RWPE1 (cell line): ENCODE data around the gene MRPS23.

ENCODE experiments used
- CTCF ChIA-PET: fragments of 350-600 bp; sonication (Branson Sonifier 250); formaldehyde crosslinking; extraction: SDS; loops from one replicate; lab custom pipeline; 2021; lab: Yijun Ruan, JAX
- POLR2A ChIA-PET: fragments of 400-600 bp; formaldehyde crosslinking; extraction: SDS; loops from one replicate; lab custom pipeline; 2020; ENCODE audit warnings: antibody characterized with exemption; ENCODE audit not compliant: low non-redundant PET; lab: Yijun Ruan, JAX
- DNase-seq: peaks from one replicate; pipeline ENCODE4 v3.0.0; 2012; ENCODE audit warnings: low spot score
- H3K27ac ChIP-seq: fragments of 450-650 bp; 2 replicates; pipeline ENCODE4 v1.5.1; 2017
- CTCF ChIP-seq: fragments of 450-650 bp; conservative IDR thresholded peaks from 2 replicates; pipeline ENCODE4 v1.5.1; 2017; ENCODE audit warnings: low read depth, mild to moderate bottlenecking

The MRPS23 gene

GRCh38 chr17:57849874-57850754 is at the start of gene MRPS23:
MRPS23 (minus strand) TSS chr17:57850044; CDS start chr17:57850010, 34 bp downstream.
- peak within 1 kb of the TSS; percentile 95 for H3K27ac ChIP-seq
- ChIA-PET POLR2A (interaction anchor here (0.6 to 1.2 kb wide), 3 partner anchors 13 to 157 kb away, joined by 3 read pairs; partner anchors contain the start of genes CUEDC1 and SRSF1), CTCF (interaction anchor here (0.6 to 0.7 kb wide), 2 partner anchors 34 to 112 kb away, joined by 3 read pairs; no protein-coding TSS in a partner anchor)
- no peak for TF ChIP-seq CTCF
- peak; percentile 91 for DNase-seq

- TF ChIP-seq CTCF: no peak
- POLR2A ChIA-PET: no interaction called here
- H3K27ac ChIP-seq: peak overlapping the region; percentile 79
- CTCF ChIA-PET: interaction anchor here (1.0 to 1.1 kb wide), 2 partner anchors 55 to 350 kb away, joined by 3 to 5 read pairs; no protein-coding TSS in a partner anchor
- no peak for DNase-seq
Measured at GRCh38 chr17:57899391-57899790, 49.5 kb upstream of the MRPS23 start.

GRCh38 chr17:57898487-57899311 is 48.9 kb upstream of the MRPS23 start:
- POLR2A ChIA-PET: interaction anchor here (0.6 kb wide), 1 partner anchor 54 kb away, joined by 3 read pairs; no protein-coding TSS in a partner anchor
- DNase-seq: no peak
- TF ChIP-seq CTCF: no peak
- peak overlapping the region; percentile 79 for H3K27ac ChIP-seq
- CTCF ChIA-PET: interaction anchor here (1.1 kb wide), 1 partner anchor 351 kb away, joined by 3 read pairs; no protein-coding TSS in a partner anchor

- H3K27ac ChIP-seq: peak overlapping the region; percentile 59
- TF ChIP-seq CTCF: no peak
- DNase-seq: no peak
- POLR2A ChIA-PET: no interaction called here
- CTCF ChIA-PET: interaction anchor here (0.5 to 1.3 kb wide), 2 partner anchors 60 to 298 kb away, joined by 3 to 7 read pairs; partner anchors contain the start of gene CUEDC1
Measured at GRCh38 chr17:57895382-57896060, 45.7 kb upstream of the MRPS23 start.

GRCh38 chr17:57894848-57895247 is 45.0 kb upstream of the MRPS23 start:
- ChIA-PET CTCF (interaction anchor here (1.3 kb wide), 1 partner anchor 60 kb away, joined by 7 read pairs; the partner anchor contains the start of gene CUEDC1), POLR2A (no interaction called here)
- DNase-seq: no peak
- no peak for TF ChIP-seq CTCF
- peak overlapping the region; percentile 99 for H3K27ac ChIP-seq
